Stimulated activated CD8-positive, alpha-beta memory T cell treated with anti-CD3 and anti-CD28 coated beads, Interleukin-7, amount 100 ng/mL, for 4 hours (primary cell): ENCODE measurements around the gene MAP1LC3B.

Experiments used
- DNase-seq, 2 donors: peaks; one replicate each; pipeline ENCODE4 v3.0.0-alpha.2; 2020; ENCODE audit warnings: low read depth in 2 of 2

The MAP1LC3B gene

DNA sequence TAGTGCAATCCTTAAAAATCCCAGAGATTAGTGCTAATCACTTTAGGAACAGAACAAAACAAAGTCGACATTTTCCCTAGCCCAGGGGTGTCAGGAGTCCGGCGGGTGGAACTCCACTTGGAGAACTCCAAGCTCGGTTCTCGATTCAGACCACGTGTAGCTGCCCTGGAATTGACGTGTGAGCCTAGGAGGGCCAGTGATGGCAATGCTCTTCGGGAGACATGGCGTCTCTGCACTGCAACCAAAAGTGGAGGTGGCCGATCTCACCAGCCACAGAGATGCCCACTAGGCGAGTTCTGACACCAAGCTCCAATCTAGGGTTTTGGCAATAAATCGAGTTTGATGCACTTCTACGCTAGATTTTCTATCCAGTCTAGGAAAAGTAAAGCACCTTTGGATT lies 17.6 kb downstream of the MAP1LC3B start:
- DNase-seq, result no peak

DNA sequence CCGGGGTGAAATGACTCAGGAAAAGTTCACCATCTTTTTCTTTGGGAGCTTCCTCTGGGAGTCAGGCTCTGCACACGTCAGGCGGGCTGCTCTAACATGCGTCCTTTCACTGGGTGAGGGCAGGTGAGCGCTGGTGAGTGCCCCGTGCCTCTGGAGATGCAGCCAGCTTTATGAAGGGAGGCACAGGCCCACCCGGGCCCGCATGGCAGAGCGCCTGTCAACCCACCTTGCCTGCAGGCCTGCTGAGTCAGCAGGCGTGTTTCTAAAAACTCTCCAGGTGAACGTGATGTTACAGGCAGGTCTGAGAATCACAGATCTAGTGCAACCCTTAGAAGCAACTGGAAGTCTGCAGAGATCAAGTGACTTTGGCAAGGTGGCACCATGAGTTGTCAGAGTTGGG lies 18.4 kb downstream of the MAP1LC3B start:
- DNase-seq, result no peak

DNA sequence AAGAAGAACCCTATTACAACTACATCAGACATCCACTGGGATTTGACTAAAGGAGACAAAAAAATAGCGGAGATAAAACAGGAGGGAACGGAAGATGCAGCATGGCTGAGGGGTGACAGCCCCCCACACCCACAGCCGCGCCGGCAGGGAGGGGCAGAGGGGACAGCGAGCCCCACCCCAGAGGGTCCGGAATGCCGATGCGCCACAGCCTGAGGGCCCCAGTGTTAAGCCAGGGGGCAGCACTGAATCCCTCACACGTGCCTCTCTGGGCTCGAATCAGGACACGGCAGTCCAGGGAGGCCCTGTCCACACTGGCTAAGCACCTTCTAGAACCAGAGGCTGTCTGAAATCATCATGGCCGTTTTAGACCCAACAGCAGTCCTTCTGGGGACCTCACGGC lies 18.8 kb downstream of the MAP1LC3B start:
- no peak for DNase-seq

- DNase-seq, result no peak
Observed at GRCh38 chr16:87411375-87412271, 19.5 kb downstream of the MAP1LC3B start.

DNA sequence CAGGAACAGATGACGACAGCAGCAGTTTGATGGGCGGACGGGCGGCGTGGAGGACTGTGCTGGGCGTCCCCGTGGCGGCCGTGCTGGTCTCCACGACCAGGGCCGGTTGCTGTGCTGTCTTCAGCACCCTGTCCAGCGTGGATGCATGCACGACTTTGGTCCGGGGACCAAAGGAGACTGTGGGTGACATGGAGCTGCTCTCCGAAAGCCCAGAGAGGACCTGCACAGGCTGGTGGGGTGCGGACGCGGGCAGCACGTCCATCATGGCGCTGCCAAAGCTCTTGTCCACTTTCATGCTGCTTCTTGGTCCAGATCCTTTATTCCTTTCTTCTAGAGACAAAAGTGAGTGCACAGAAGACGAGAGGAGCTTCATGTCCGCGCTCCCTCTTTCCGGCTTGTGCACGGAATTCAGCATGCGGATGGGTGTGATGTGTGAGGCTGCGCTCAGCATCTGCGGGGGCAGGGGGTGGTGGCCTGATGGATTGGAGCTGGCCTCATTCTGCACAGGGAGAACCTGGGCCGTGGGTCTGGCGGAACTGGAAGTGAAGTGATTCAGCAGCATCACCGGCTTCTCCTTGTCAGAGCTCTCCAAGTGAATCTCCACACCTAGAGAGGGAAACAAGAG lies 20.3 kb downstream of the MAP1LC3B start:
- DNase-seq, result no peak

DNA sequence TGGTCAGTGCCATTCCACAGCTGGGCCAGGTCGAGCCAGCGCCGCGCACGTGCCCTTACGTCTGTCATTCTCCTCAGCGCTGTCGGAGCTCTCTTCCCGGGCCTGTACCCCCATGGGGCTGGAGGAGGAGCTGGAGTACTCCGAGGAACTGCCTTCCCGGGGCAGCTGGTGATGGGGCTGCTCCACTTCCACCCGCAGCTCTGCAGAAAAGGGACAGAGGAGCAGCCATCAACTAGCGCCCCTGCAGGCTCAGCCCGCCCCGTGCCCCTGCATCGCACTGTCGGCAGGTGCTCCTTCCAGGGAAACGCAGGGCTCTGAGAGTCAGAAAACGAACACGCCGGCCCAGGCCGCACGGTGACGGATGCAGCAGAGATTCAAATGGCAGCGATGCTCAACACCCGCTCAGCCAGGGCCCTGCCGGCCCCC lies 20.9 kb downstream of the MAP1LC3B start:
- no peak for DNase-seq

GRCh38 chr16:87414251-87414680 lies 22.1 kb downstream of the MAP1LC3B start:
- DNase-seq, result no peak

GRCh38 chr16:87415441-87415840 lies 23.3 kb downstream of the MAP1LC3B start:
- DNase-seq, result no peak

GRCh38 chr16:87416826-87417527 lies 24.8 kb downstream of the MAP1LC3B start:
- DNase-seq, result no peak

GRCh38 chr16:87417528-87417910 lies 25.4 kb downstream of the MAP1LC3B start:
- DNase-seq, result no peak

DNA sequence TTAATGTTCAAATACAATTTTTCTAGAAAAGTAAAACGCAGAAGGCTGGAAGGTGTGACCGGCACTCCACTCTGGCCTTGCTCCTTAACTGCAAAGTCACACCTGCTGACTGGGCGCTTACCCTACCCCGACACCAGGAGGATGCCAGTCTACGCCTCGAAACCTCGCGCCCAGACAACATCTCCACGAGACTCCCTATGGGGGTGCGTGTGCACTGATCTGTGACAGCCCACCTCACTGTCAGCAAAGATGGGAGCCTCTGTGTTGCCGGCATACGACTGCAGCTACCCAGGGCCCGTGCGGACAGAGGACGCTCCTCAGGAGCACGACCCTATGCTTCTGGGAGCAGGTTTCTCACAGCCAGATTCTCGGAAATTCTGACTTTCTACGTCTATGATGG lies 26.1 kb downstream of the MAP1LC3B start:
- DNase-seq, result no peak

DNA sequence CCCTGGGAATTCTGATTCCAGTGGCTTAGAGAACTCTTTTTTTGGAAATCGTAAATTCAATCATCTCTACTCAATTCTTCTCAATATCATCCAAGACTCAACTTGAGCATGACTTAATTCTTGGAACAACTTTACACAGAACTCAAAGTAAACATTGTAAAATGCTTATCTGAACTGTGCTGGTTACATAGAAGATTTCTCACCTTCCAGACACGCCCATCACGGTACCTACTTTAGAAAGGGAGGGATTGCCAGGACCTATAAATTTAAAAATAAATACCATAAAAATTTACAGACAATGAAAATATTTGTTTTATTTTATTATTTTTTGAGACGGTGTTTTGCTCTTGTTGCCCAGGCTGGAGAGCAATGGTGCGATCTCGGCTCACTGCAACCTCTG lies 26.5 kb downstream of the MAP1LC3B start:
- no peak for DNase-seq

- no peak for DNase-seq
Observed at GRCh38 chr16:87420026-87421002, 28.2 kb downstream of the MAP1LC3B start.

DNA sequence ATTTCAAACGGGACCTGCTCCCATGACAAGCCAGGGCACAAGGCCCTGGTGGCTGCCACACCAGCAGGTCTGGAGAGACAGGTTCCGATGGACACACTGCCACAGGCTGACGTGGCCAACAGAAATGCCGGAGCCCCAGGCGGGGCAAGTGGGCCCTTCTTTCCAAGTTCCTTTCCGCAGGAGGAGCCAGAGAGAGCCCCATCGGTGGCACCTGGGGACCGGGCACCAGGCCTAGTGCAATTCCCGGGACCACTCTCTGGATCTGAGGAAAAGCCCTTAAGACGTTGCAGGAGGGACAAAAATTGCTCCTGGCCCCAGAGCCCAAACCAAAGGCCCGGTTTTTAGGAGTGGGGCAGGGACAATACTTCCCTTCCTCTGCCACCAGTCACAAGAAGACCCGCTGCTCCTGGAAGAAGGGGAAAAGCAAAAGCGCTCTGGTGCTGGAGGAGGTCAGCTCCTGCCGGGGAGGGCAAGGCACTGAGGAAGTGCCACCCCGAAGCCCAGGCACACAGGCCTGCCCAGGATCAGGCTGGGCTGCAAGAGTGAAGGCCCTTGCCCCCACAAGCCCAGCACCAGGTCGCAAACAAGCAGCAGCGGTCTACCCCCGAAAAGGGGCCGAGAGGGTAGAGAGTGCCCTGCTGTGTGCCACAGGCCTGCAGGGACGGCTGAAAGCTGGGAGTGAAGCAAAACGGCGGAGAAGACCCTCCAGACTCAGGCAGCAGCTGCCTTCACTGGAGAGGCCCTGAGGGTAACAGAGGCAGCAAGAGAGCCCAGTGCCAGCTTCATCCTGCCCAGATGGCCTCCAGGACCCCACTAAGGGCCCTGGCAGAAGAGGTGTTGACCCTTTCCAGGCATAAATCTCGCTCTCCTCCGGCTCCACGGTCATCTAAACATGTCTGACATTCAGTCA lies 29.1 kb downstream of the MAP1LC3B start:
- DNase-seq, result no peak

DNA sequence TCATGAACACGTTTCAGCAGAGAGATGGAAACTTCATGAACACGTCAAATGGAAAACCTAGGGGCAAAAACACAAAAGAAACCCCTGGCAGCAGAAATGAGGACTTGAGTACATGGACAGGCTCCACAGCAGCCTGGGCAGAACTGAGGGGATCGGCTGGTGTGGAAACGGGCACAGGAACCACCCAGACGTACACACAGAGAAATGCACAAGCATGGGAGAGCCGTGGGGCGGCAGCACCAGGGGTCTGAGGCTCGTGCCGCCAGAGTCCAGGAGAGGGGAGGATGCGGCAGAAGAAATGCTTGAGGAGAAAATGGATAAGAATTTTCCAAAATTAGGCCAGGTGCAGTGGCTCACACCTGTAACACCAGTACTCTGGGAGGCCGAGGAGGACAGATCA lies 30.0 kb downstream of the MAP1LC3B start:
- DNase-seq, result no peak

DNA sequence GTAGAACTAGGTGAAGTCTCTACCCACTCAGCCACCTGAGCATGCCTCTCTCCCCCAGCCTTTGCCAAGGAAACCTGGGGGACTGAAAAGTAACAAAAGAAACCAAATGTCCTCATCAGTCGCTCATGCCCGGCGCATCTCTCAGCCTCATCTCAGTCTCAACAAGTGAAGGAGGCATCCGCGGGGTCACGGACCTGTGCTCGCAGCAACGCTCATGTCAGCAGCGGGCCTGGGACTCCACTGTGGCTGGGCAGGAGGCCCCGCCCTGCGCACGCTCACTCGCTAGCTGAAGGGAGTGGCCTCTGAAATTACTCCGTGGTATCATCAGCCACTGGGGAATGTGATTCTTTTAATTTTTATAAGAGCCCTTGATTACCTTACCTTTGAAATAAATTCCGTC lies 31.3 kb downstream of the MAP1LC3B start:
- no peak for DNase-seq

- no peak for DNase-seq
Observed at GRCh38 chr16:87424266-87424665, 32.1 kb downstream of the MAP1LC3B start.

GRCh38 chr16:87425941-87426340 lies 33.8 kb downstream of the MAP1LC3B start:
- DNase-seq, result no peak

GRCh38 chr16:87426423-87427215 lies 34.5 kb downstream of the MAP1LC3B start:
- DNase-seq, result no peak

DNA sequence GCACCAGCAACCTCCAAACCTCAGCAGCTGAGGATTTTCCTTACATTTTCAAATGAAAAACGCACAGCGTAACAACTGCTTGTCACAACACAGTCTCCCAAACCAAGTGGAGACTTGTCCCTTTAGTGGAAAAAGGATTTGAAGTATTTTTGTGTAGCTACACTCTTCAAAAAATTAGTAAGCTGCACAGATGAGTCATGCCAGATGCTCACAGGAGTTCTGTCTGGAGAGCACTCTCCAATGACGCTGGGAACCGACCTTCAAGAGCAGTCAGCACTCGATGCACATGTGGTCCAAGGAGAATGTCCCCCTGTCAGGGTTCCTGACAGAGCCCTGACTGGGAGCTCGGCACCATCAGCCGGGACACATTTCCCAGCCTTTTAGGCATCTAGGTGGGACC lies 39.8 kb downstream of the MAP1LC3B start:
- no peak for DNase-seq
